ENCODE results near the gene CNNM4. TPM values are rescaled to one million over a fixed set of nuclear protein-coding genes. Genes with fewer than 3 reads are reported as not detected.
A peak's percentile ranks its signal among the peaks of the same experiment; 100 is the strongest.

CNNM4 gene
- total RNA-seq, 1 donor = 5.1 TPM

- Histone ChIP-seq H2AFZ (ENCODE audit: low read length) (no peak overlapping the region), H3K79me2 (ENCODE audit: insufficient read depth, low read length) (no peaks in the 10 kb centered on the region), H3K4me1 (ENCODE audit: insufficient read depth, low read length) (no peaks in the 10 kb centered on the region), H3K9me3 (ENCODE audit: low read depth, low read length) (no peaks in the 10 kb centered on the region), H3K36me3 (ENCODE audit: insufficient read depth, low read length) (peaks cover 6% of the 10 kb centered on the region), H3K4me3 (ENCODE audit: insufficient read depth, low read length) (no peak overlapping the region), H3K27ac (ENCODE audit: low read depth, low read length) (no peak overlapping the region), H3K4me2 (ENCODE audit: insufficient read depth, low read length) (no peak overlapping the region), H4K20me1 (ENCODE audit: insufficient read depth, low read length) (no peaks in the 10 kb centered on the region), H3K27me3 (ENCODE audit: insufficient read depth, low read length) (no peaks in the 10 kb centered on the region)
- peak; percentile 56 for DNase-seq (ENCODE audit: insufficient read length, low spot score, missing footprints)
- TF ChIP-seq CTCF (IDR thresholded peaks at IDR 0.05; ENCODE audit: extremely low read depth, low read depth, low read length) = no peak
Observed at GRCh38 chr2:96826546-96827278, 66.0 kb downstream of the CNNM4 start.

GRCh38 chr2:96828436-96828835 lies 67.7 kb downstream of the CNNM4 start:
- Histone ChIP-seq H3K4me2 (ENCODE audit: insufficient read depth, low read length) (no peak overlapping the region), H4K20me1 (ENCODE audit: insufficient read depth, low read length) (no peaks in the 10 kb centered on the region), H3K27me3 (ENCODE audit: insufficient read depth, low read length) (no peaks in the 10 kb centered on the region), H3K4me3 (ENCODE audit: insufficient read depth, low read length) (no peak overlapping the region), H3K27ac (ENCODE audit: low read depth, low read length) (no peak overlapping the region), H3K4me1 (ENCODE audit: insufficient read depth, low read length) (peaks cover 6% of the 10 kb centered on the region), H3K9me3 (ENCODE audit: low read depth, low read length) (no peaks in the 10 kb centered on the region), H3K36me3 (ENCODE audit: insufficient read depth, low read length) (peaks cover 6% of the 10 kb centered on the region), H3K79me2 (ENCODE audit: insufficient read depth, low read length) (no peaks in the 10 kb centered on the region), H2AFZ (ENCODE audit: low read length) (no peak overlapping the region)
- TF ChIP-seq CTCF (IDR thresholded peaks at IDR 0.05; ENCODE audit: extremely low read depth, low read depth, low read length) = no peak
- no peak for DNase-seq (ENCODE audit: insufficient read length, low spot score, missing footprints)

GRCh38 chr2:96828874-96829273 lies 68.2 kb downstream of the CNNM4 start:
- no peak overlapping the region for H3K4me3 ChIP-seq (ENCODE audit: insufficient read depth, low read length)
- TF ChIP-seq CTCF (IDR thresholded peaks at IDR 0.05; ENCODE audit: extremely low read depth, low read depth, low read length) = no peak
- peaks cover 6% of the 10 kb centered on the region for H3K4me1 ChIP-seq (ENCODE audit: insufficient read depth, low read length)
- H3K9me3 ChIP-seq (ENCODE audit: low read depth, low read length) = no peaks in the 10 kb centered on the region
- DNase-seq (ENCODE audit: insufficient read length, low spot score, missing footprints) = peak; percentile 30
- no peaks in the 10 kb centered on the region for H3K79me2 ChIP-seq (ENCODE audit: insufficient read depth, low read length)
- no peak overlapping the region for H3K27ac ChIP-seq (ENCODE audit: low read depth, low read length)
- no peak overlapping the region for H2AFZ ChIP-seq (ENCODE audit: low read length)
- no peaks in the 10 kb centered on the region for H3K27me3 ChIP-seq (ENCODE audit: insufficient read depth, low read length)
- H3K36me3 ChIP-seq (ENCODE audit: insufficient read depth, low read length) = peaks cover 6% of the 10 kb centered on the region
- no peaks in the 10 kb centered on the region for H4K20me1 ChIP-seq (ENCODE audit: insufficient read depth, low read length)
- no peak overlapping the region for H3K4me2 ChIP-seq (ENCODE audit: insufficient read depth, low read length)

GRCh38 chr2:96830044-96830562 lies 69.4 kb downstream of the CNNM4 start:
- Histone ChIP-seq H3K36me3 (ENCODE audit: insufficient read depth, low read length) (peaks cover 6% of the 10 kb centered on the region), H3K4me1 (ENCODE audit: insufficient read depth, low read length) (peaks cover 6% of the 10 kb centered on the region), H3K9me3 (ENCODE audit: low read depth, low read length) (no peaks in the 10 kb centered on the region), H4K20me1 (ENCODE audit: insufficient read depth, low read length) (no peaks in the 10 kb centered on the region), H3K4me2 (ENCODE audit: insufficient read depth, low read length) (no peak overlapping the region), H2AFZ (ENCODE audit: low read length) (no peak overlapping the region), H3K27ac (ENCODE audit: low read depth, low read length) (no peak overlapping the region), H3K4me3 (ENCODE audit: insufficient read depth, low read length) (no peak overlapping the region), H3K79me2 (ENCODE audit: insufficient read depth, low read length) (no peaks in the 10 kb centered on the region), H3K27me3 (ENCODE audit: insufficient read depth, low read length) (no peaks in the 10 kb centered on the region)
- no peak for TF ChIP-seq CTCF (IDR thresholded peaks at IDR 0.05; ENCODE audit: extremely low read depth, low read depth, low read length)
- DNase-seq (ENCODE audit: insufficient read length, low spot score, missing footprints) = peak; percentile 49
